HG02763 (cell line): ENCODE data around the gene FUCA1.
A peak's percentile ranks its signal among the peaks of the same experiment; 100 is the strongest.
"Not testable (repeated sequence)": the region's sequence is repeated elsewhere in the genome, so short reads cannot be mapped to it uniquely, and the experiment has no call there.

Source experiments
- ATAC-seq: cut with Tn5 transposase; IDR thresholded peaks from one replicate; pipeline ENCODE4 v1.9.1; 2021; ENCODE audit warnings: mild to moderate bottlenecking, moderate library complexity; ENCODE audit not compliant: unreplicated experiment

FUCA1 gene

GRCh38 chr1:23843644-23844043 is 24.4 kb downstream of the FUCA1 start:
- ATAC-seq, result no peak

GRCh38 chr1:23838401-23838866 is 29.7 kb downstream of the FUCA1 start:
- peak; percentile 53 for ATAC-seq

GRCh38 chr1:23837908-23838307 is 30.2 kb downstream of the FUCA1 start:
- no peak for ATAC-seq

GRCh38 chr1:23836037-23836436 is 32.1 kb downstream of the FUCA1 start:
- no peak for ATAC-seq

GRCh38 chr1:23834156-23834555 is 33.9 kb downstream of the FUCA1 start:
- not testable (repeated sequence) for ATAC-seq

GRCh38 chr1:23827717-23828116 is 40.4 kb downstream of the FUCA1 start:
- no peak for ATAC-seq

- ATAC-seq, result not testable (repeated sequence)
Measured at GRCh38 chr1:23826590-23826989, 41.5 kb downstream of the FUCA1 start.

GRCh38 chr1:23825762-23826522 is 42.1 kb downstream of the FUCA1 start:
- ATAC-seq, result peak; percentile 54

- peak; percentile 72 for ATAC-seq
Measured at GRCh38 chr1:23825076-23825761, 42.9 kb downstream of the FUCA1 start, which contains the start of gene HMGCL. Gene HMGCL (minus strand): TSS chr1:23825429. CDS start chr1:23825415, 14 bp downstream.

GRCh38 chr1:23824711-23825075 is 43.4 kb downstream of the FUCA1 start:
- ATAC-seq, result no peak

- ATAC-seq, result no peak
Measured at GRCh38 chr1:23823767-23824166, 44.3 kb downstream of the FUCA1 start.

GRCh38 chr1:23817633-23818032 is 50.5 kb downstream of the FUCA1 start:
- no peak for ATAC-seq

GRCh38 chr1:23816906-23817305 is 51.2 kb downstream of the FUCA1 start:
- no peak for ATAC-seq

GRCh38 chr1:23816361-23816760 is 51.7 kb downstream of the FUCA1 start:
- no peak for ATAC-seq

- ATAC-seq, result no peak
Measured at GRCh38 chr1:23814016-23814415, 54.1 kb downstream of the FUCA1 start.

- ATAC-seq, result no peak
Measured at GRCh38 chr1:23810818-23811540, 57.1 kb downstream of the FUCA1 start.

- no peak for ATAC-seq
Measured at GRCh38 chr1:23809751-23810171, 58.3 kb downstream of the FUCA1 start.

- no peak for ATAC-seq
Measured at GRCh38 chr1:23807453-23807852, 60.6 kb downstream of the FUCA1 start.

- no peak for ATAC-seq
Measured at GRCh38 chr1:23806280-23806679, 61.8 kb downstream of the FUCA1 start.

- no peak for ATAC-seq
Measured at GRCh38 chr1:23805025-23805424, 63.1 kb downstream of the FUCA1 start.

GRCh38 chr1:23804183-23804835 is 63.8 kb downstream of the FUCA1 start:
- ATAC-seq, result no peak
